ENCODE measurements around the gene BTBD2. TPM values are rescaled to one million over a fixed set of nuclear protein-coding genes. Genes with fewer than 3 reads are reported as not detected.

Gene BTBD2
- 10 to 100 TPM; 54.8 to 55.9 TPM for total RNA-seq

DNA sequence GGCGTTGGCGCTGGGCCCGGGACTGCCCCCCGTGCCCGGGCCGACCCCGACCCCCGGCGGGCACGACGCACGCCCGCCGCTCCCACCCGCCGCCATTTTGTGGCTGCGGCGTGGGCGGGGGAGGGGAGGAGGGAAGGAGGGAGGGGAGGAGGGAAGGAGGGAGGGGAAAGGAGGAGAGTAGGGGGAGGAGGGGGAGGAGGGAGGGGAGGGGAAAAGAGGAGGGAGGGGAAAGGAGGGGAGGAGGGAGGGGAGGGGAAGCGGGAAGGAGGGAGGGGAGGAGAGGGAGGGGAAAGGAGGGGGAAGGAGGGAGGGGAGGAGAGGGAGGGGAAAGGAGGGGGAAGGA, at the start of gene BTBD2:
Gene BTBD2 (minus strand): TSS at position 107 of the 343 bp plus-strand sequence. CDS start 11 bp downstream, at position 96.
- DNase-seq (ENCODE audit: low spot score), result no peak
- H3K4me3 ChIP-seq, result peak within 1 kb of the TSS; percentile 46 to 68
- no peaks in the 10 kb centered on the region for H3K9me3 ChIP-seq
- no peaks in the 10 kb centered on the region for H3K27me3 ChIP-seq
- peaks cover 0 to 27% of the 10 kb centered on the region in 2 donors for H3K4me1 ChIP-seq
- no peaks in the 10 kb centered on the region for H3K36me3 ChIP-seq
- peak within 1 kb of the TSS; percentile 67 to 69 for H3K27ac ChIP-seq
- TF ChIP-seq, protein P1, sequence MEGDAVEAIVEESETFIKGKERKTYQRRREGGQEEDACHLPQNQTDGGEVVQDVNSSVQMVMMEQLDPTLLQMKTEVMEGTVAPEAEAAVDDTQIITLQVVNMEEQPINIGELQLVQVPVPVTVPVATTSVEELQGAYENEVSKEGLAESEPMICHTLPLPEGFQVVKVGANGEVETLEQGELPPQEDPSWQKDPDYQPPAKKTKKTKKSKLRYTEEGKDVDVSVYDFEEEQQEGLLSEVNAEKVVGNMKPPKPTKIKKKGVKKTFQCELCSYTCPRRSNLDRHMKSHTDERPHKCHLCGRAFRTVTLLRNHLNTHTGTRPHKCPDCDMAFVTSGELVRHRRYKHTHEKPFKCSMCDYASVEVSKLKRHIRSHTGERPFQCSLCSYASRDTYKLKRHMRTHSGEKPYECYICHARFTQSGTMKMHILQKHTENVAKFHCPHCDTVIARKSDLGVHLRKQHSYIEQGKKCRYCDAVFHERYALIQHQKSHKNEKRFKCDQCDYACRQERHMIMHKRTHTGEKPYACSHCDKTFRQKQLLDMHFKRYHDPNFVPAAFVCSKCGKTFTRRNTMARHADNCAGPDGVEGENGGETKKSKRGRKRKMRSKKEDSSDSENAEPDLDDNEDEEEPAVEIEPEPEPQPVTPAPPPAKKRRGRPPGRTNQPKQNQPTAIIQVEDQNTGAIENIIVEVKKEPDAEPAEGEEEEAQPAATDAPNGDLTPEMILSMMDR (IDR thresholded peaks at IDR 0.05), result no peak

DNA sequence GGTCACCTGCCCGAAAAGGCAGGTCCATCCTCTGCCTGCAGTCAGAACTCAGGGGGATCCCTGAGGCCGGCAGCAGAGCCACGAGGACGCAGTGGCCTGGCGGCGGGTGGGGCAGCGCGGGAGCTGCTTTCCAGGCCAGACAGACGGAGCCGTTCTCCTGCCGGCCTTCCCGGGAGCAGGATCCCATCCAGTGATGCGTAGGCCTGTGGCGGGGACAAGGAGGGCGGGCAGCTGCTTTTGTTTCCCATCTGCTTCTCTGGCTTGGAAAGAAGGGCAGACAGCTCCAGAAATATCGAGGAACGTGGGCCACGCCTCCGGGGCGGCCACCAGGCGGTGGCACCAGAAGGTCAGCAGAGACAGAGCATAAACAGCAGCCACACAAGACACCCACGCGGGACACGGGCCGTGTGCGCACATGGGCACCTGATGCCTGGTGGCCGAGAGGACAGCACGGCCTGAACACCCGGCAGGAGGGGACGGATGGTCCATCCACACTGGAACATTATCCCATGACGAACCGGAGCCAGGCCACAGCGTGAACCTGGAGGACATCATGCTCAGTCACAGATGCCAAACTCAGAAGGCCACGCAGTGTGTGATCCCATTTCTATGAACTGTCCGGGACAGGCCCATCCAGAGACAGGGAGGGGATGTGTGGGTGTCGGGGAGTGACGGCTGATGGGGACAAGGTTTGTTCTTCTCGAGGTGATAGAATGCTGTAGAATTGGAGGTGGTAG, 49.4 kb upstream of the BTBD2 start:
- Histone ChIP-seq H3K36me3 (no peaks in the 10 kb centered on the region), H3K9me3 (no peaks in the 10 kb centered on the region), H3K27me3 (no peaks in the 10 kb centered on the region), H3K4me3 (peak overlapping the region in 1 of 2 donors; percentile 11), H3K4me1 (peaks cover 0 to 41% of the 10 kb centered on the region in 2 donors), H3K27ac (peak overlapping the region; percentile 99)
- peak; percentile 84 for DNase-seq (ENCODE audit: low spot score)
- TF ChIP-seq, protein P1 (IDR thresholded peaks at IDR 0.05), result no peak

DNA sequence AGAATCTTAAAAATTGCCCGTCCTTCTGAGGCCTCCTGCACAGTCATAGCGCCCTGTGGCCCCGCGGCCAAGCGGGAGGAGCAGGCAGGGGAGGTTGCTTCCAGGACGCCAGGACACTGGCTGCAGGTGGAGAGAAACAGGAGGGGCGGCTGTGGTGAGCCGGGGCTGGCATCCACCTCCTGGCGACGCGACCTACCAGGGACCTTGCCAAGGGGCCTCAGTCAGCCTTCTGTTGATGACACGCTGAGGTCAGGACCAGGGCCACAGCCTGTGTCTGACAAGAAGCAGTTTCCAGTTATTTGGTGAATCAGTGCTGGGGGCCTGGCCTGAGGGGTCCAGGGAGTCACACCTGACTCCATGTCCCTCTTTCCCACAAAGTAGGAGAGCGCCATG, 48.9 kb upstream of the BTBD2 start:
- Histone ChIP-seq H3K4me3 (peak overlapping the region in 1 of 2 donors; percentile 11), H3K27ac (peak overlapping the region; percentile 99), H3K4me1 (peaks cover 0 to 41% of the 10 kb centered on the region in 2 donors)

DNA sequence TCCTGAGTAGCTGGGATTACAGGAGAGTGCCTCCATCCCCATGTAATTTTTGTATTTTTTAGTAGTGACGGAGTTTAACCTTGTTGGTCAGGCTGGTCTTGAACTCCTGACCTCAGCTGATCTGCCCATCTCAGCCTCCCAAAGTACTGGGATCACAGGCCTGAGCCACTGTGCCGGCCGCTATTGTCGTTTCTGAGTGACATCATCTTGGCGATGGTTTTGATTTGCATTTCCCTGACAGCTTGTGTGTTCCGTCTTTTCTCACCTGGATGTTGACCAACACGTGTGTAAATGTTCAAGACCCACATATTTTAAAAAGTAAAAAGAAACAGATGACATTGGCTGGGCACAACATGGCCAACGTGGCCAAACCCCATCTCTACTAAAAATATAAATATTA, 48.3 kb upstream of the BTBD2 start:
- Histone ChIP-seq H3K4me3 (peak overlapping the region in 1 of 2 donors; percentile 11), H3K27ac (peak overlapping the region; percentile 99), H3K4me1 (peaks cover 0 to 45% of the 10 kb centered on the region in 2 donors)

More for the DNA sequence above, 48.9 kb upstream of the BTBD2 start:
- no peak for DNase-seq (ENCODE audit: low spot score)
- TF ChIP-seq, protein P1 (IDR thresholded peaks at IDR 0.05), result no peak
- no peaks in the 10 kb centered on the region for H3K27me3 ChIP-seq
- H3K36me3 ChIP-seq, result no peaks in the 10 kb centered on the region
- H3K9me3 ChIP-seq, result no peaks in the 10 kb centered on the region

DNA sequence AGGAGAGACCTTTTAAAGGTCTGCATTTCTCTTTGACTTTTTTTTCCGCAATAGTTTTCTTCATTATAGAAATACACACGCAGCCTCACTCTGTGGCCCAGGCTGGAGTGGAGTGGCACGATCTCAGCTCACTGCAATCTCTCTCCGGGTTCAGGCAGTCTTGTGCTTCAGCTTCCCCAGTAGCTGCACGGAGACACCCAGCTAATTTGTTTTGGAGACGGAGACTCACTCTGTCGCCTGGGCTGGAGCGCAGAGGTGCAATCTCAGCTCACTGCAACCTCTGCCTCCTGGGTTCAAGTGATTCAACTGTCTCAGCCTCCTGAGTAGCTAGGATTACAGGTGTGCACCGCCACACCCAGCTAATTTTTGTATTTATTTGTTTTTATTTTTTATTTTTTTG, 47.3 kb upstream of the BTBD2 start:
- Histone ChIP-seq H3K4me3 (no peak overlapping the region), H3K9me3 (no peaks in the 10 kb centered on the region), H3K36me3 (no peaks in the 10 kb centered on the region), H3K4me1 (peaks cover 0 to 54% of the 10 kb centered on the region in 2 donors), H3K27me3 (no peaks in the 10 kb centered on the region), H3K27ac (peak overlapping the region; percentile 99)
- TF ChIP-seq, protein P1 (IDR thresholded peaks at IDR 0.05), result no peak
- DNase-seq (ENCODE audit: low spot score), result no peak

More for the DNA sequence above, 48.3 kb upstream of the BTBD2 start:
- Histone ChIP-seq H3K27me3 (no peaks in the 10 kb centered on the region), H3K36me3 (no peaks in the 10 kb centered on the region), H3K9me3 (no peaks in the 10 kb centered on the region)
- DNase-seq (ENCODE audit: low spot score), result no peak
- TF ChIP-seq, protein P1 (IDR thresholded peaks at IDR 0.05), result no peak

Data from right atrium auricular region (tissue), 2 donors.